ENCODE measurements around the gene ZNF500.

Gene ZNF500

GRCh38 chr16:4709481-4709880 lies 57.5 kb downstream of the ZNF500 start:
- DNase-seq (ENCODE audit: low read depth): no peak
- TF ChIP-seq CTCF (IDR thresholded peaks at IDR 0.05; ENCODE audit: insufficient read depth, low read depth, low read length, missing control alignments): no peak
- no peak overlapping the region for H3K4me3 ChIP-seq (ENCODE audit: low read depth, low read length)

GRCh38 chr16:4706871-4707270 lies 60.1 kb downstream of the ZNF500 start:
- H3K4me3 ChIP-seq (ENCODE audit: low read depth, low read length): no peak overlapping the region
- no peak for TF ChIP-seq CTCF (IDR thresholded peaks at IDR 0.05; ENCODE audit: insufficient read depth, low read depth, low read length, missing control alignments)
- DNase-seq (ENCODE audit: low read depth): no peak

GRCh38 chr16:4704913-4705312 lies 62.0 kb downstream of the ZNF500 start:
- no peak for TF ChIP-seq CTCF (IDR thresholded peaks at IDR 0.05; ENCODE audit: insufficient read depth, low read depth, low read length, missing control alignments)
- DNase-seq (ENCODE audit: low read depth): no peak
- no peak overlapping the region for H3K4me3 ChIP-seq (ENCODE audit: low read depth, low read length)

- no peak overlapping the region for H3K4me3 ChIP-seq (ENCODE audit: low read depth, low read length)
- DNase-seq (ENCODE audit: low read depth): no peak
- no peak for TF ChIP-seq CTCF (IDR thresholded peaks at IDR 0.05; ENCODE audit: insufficient read depth, low read depth, low read length, missing control alignments)
Observed at GRCh38 chr16:4704491-4704890, 62.5 kb downstream of the ZNF500 start.

- no peak for DNase-seq (ENCODE audit: low read depth)
- H3K4me3 ChIP-seq (ENCODE audit: low read depth, low read length): no peak overlapping the region
- no peak for TF ChIP-seq CTCF (IDR thresholded peaks at IDR 0.05; ENCODE audit: insufficient read depth, low read depth, low read length, missing control alignments)
Observed at GRCh38 chr16:4703906-4704305, 63.1 kb downstream of the ZNF500 start.

- no peak for TF ChIP-seq CTCF (IDR thresholded peaks at IDR 0.05; ENCODE audit: insufficient read depth, low read depth, low read length, missing control alignments)
- DNase-seq (ENCODE audit: low read depth): no peak
Observed at GRCh38 chr16:4702466-4702808, 64.5 kb downstream of the ZNF500 start.

GRCh38 chr16:4701791-4702465 lies 65.0 kb downstream of the ZNF500 start:
- DNase-seq (ENCODE audit: low read depth): no peak
- TF ChIP-seq CTCF (IDR thresholded peaks at IDR 0.05; ENCODE audit: insufficient read depth, low read depth, low read length, missing control alignments): no peak
- no peak overlapping the region for H3K4me3 ChIP-seq (ENCODE audit: low read depth, low read length)

More at GRCh38 chr16:4702466-4702808, 64.5 kb downstream of the ZNF500 start:
- H3K4me3 ChIP-seq (ENCODE audit: low read depth, low read length): no peak overlapping the region

All from GM12865 (cell line).